ENCODE results near the gene LIX1L.

Gene LIX1L

GRCh38 chr1:145983960-145984830 lies 26.4 kb upstream of the LIX1L start:
- no peak for DNase-seq (ENCODE audit: low read depth)
- H3K4me1 ChIP-seq (ENCODE audit: control insufficient read depth, insufficient read depth, low read length), result peaks cover 59% of the 10 kb centered on the region
- no peaks in the 10 kb centered on the region for H3K36me3 ChIP-seq (ENCODE audit: control insufficient read depth, insufficient read depth, low read length, severe bottlenecking)
- peak overlapping the region; percentile 51 for H3K9ac ChIP-seq (ENCODE audit: low read length)
- no peaks in the 10 kb centered on the region for H3K9me3 ChIP-seq (ENCODE audit: control insufficient read depth, low read length)
- no peak overlapping the region for H3K4me3 ChIP-seq (ENCODE audit: low read length)
- no peaks in the 10 kb centered on the region for H3K27me3 ChIP-seq (replicated peaks; ENCODE audit: control insufficient read depth, insufficient read depth, low read length)

DNA sequence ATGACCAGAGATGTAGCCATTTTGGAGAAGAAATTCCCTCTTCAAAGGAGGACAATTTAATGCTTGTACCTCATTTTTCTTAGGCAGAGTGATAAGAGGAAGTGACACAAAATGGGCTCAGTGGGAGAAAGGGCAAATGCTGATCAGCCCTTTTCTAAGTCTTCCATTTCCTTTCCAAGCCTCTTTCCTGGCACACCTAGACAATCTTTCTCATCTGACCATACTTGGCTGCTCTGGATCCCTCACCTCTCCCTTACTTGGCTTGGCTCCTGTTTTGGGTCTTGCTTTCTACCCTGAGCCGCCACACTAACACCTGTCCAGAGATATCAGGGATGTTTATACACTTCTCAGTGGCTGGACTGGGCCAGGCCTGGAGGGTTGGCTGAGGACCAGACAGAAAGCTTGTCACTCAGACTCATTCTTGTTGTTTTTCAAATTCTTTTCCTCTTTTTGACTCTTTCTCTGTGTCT lies 25.4 kb upstream of the LIX1L start:
- H3K4me3 ChIP-seq (ENCODE audit: low read length), result no peak overlapping the region
- H3K27me3 ChIP-seq (replicated peaks; ENCODE audit: control insufficient read depth, insufficient read depth, low read length), result no peaks in the 10 kb centered on the region
- peaks cover 69% of the 10 kb centered on the region for H3K4me1 ChIP-seq (ENCODE audit: control insufficient read depth, insufficient read depth, low read length)
- peak overlapping the region; percentile 45 for H3K9ac ChIP-seq (ENCODE audit: low read length)
- DNase-seq (ENCODE audit: low read depth), result no peak
- no peaks in the 10 kb centered on the region for H3K9me3 ChIP-seq (ENCODE audit: control insufficient read depth, low read length)
- no peaks in the 10 kb centered on the region for H3K36me3 ChIP-seq (ENCODE audit: control insufficient read depth, insufficient read depth, low read length, severe bottlenecking)

DNA sequence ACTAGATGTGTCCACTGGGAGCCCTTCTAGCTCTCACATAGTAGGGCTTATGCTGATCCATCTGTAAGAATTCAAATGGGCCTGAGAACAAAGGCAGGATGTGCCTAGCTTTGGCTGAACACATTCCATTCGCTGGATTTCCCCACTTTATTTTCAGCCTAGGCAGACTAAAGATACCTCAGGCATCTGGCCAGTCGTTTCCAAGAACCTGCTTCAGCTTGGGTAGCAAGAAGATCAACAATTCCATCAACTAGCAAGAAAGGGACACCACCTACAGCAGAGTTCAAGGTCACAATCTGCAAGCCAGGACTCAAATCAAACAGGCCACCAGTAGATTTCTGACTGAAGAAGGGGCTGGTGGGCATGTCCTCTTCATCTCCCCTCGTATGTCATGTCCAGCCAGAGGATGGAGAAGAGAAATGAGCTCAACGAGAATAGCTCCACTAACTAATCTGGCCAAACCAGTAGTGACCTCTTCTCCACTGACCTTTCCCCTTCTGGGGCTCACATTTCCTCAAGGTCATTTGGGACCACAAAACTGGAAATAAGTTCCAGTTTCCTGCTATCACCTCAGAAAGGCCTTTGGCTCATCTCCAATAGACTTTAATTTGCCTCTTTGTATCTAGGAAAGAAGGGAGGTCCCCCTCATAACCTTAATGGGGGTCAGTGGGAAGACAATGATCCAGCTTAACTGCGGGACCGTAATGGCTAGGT lies 24.4 kb upstream of the LIX1L start:
- DNase-seq (ENCODE audit: low read depth), result no peak
- Histone ChIP-seq H3K36me3 (ENCODE audit: control insufficient read depth, insufficient read depth, low read length, severe bottlenecking) (no peaks in the 10 kb centered on the region), H3K4me1 (ENCODE audit: control insufficient read depth, insufficient read depth, low read length) (peaks cover 76% of the 10 kb centered on the region)

GRCh38 chr1:145980457-145980994 lies 22.7 kb upstream of the LIX1L start:
- Histone ChIP-seq H3K27me3 (replicated peaks; ENCODE audit: control insufficient read depth, insufficient read depth, low read length) (no peaks in the 10 kb centered on the region), H3K9ac (ENCODE audit: low read length) (peak overlapping the region; percentile 78), H3K36me3 (ENCODE audit: control insufficient read depth, insufficient read depth, low read length, severe bottlenecking) (no peaks in the 10 kb centered on the region), H3K9me3 (ENCODE audit: control insufficient read depth, low read length) (no peaks in the 10 kb centered on the region), H3K4me1 (ENCODE audit: control insufficient read depth, insufficient read depth, low read length) (peaks cover 68% of the 10 kb centered on the region), H3K4me3 (ENCODE audit: low read length) (no peak overlapping the region)
- DNase-seq (ENCODE audit: low read depth), result no peak

More for the DNA sequence above, 24.4 kb upstream of the LIX1L start:
- Histone ChIP-seq H3K27me3 (replicated peaks; ENCODE audit: control insufficient read depth, insufficient read depth, low read length) (no peaks in the 10 kb centered on the region), H3K9me3 (ENCODE audit: control insufficient read depth, low read length) (no peaks in the 10 kb centered on the region), H3K9ac (ENCODE audit: low read length) (no peak overlapping the region), H3K4me3 (ENCODE audit: low read length) (no peak overlapping the region)

DNA sequence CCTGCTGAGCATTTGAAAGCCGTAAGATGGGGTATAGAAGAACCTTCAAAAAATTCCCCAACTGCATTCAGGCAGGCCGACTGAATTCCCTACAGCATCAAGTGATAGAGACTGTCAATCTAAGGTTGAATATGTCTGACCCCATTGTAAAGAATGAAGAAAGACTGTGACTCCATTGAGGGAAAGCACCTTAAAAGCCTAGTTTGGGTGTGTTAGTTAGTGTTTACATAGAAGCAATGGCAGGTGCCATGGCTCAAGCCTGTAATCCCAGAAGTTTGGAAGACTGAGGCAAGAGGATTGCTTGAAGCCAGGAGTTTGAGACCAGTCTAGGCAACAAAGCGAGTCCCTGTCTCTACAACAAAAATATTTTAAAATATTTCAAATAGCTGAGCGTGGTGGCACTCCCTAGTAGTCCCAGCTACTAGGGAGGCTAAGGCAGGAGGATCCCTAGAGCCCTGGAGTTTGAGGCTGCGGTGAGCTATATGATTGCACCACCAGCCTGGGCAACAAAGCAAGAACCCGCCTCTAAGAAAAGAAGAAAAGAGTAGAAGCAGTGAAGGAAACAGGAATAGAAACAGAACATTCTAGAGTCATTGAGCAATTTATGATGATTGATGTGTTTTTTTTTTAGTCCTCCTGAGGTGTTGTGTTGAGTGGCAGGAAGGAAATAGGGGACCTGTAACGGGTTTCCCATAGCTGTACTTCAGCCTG lies 22.1 kb upstream of the LIX1L start:
- Histone ChIP-seq H3K4me3 (ENCODE audit: low read length) (peak overlapping the region; percentile 66), H3K36me3 (ENCODE audit: control insufficient read depth, insufficient read depth, low read length, severe bottlenecking) (no peaks in the 10 kb centered on the region), H3K9me3 (ENCODE audit: control insufficient read depth, low read length) (no peaks in the 10 kb centered on the region), H3K9ac (ENCODE audit: low read length) (peak overlapping the region; percentile 78), H3K4me1 (ENCODE audit: control insufficient read depth, insufficient read depth, low read length) (peaks cover 62% of the 10 kb centered on the region), H3K27me3 (replicated peaks; ENCODE audit: control insufficient read depth, insufficient read depth, low read length) (no peaks in the 10 kb centered on the region)
- no peak for DNase-seq (ENCODE audit: low read depth)

- H3K36me3 ChIP-seq (ENCODE audit: control insufficient read depth, insufficient read depth, low read length, severe bottlenecking), result no peaks in the 10 kb centered on the region
- no peaks in the 10 kb centered on the region for H3K9me3 ChIP-seq (ENCODE audit: control insufficient read depth, low read length)
- DNase-seq (ENCODE audit: low read depth), result peak; percentile 99
- H3K4me1 ChIP-seq (ENCODE audit: control insufficient read depth, insufficient read depth, low read length), result peaks cover 55% of the 10 kb centered on the region
- peak overlapping the region; percentile 94 for H3K9ac ChIP-seq (ENCODE audit: low read length)
- H3K4me3 ChIP-seq (ENCODE audit: low read length), result peak overlapping the region; percentile 73
- H3K27me3 ChIP-seq (replicated peaks; ENCODE audit: control insufficient read depth, insufficient read depth, low read length), result no peaks in the 10 kb centered on the region
Observed at GRCh38 chr1:145978854-145979745, 21.3 kb upstream of the LIX1L start.

DNA sequence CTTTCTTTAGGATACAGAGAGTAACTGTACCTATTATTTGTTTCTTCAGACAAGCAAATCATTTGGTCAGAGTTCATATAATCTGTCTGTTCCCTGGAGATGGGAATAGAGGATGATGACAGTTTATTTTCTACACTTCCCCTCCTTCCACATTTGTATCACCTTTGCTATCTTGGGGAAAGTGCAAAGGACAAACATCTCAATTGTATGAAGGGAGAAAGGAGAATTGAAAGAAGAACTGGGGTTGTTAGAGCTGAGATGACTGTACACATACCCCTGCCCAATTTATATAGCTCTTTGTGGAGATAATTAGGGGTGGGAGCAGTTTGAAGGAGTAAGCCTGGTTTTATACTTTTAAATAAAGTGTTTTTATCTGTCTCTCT lies 20.6 kb upstream of the LIX1L start:
- Histone ChIP-seq H3K4me3 (ENCODE audit: low read length) (peak overlapping the region; percentile 73), H3K4me1 (ENCODE audit: control insufficient read depth, insufficient read depth, low read length) (peaks cover 50% of the 10 kb centered on the region), H3K9ac (ENCODE audit: low read length) (peak overlapping the region; percentile 94), H3K27me3 (replicated peaks; ENCODE audit: control insufficient read depth, insufficient read depth, low read length) (no peaks in the 10 kb centered on the region), H3K9me3 (ENCODE audit: control insufficient read depth, low read length) (no peaks in the 10 kb centered on the region), H3K36me3 (ENCODE audit: control insufficient read depth, insufficient read depth, low read length, severe bottlenecking) (no peaks in the 10 kb centered on the region)
- DNase-seq (ENCODE audit: low read depth), result no peak

GRCh38 chr1:145977486-145978470 lies 20.0 kb upstream of the LIX1L start:
- H3K27me3 ChIP-seq (replicated peaks; ENCODE audit: control insufficient read depth, insufficient read depth, low read length), result no peaks in the 10 kb centered on the region
- H3K4me1 ChIP-seq (ENCODE audit: control insufficient read depth, insufficient read depth, low read length), result peaks cover 46% of the 10 kb centered on the region
- peak overlapping the region; percentile 94 for H3K9ac ChIP-seq (ENCODE audit: low read length)
- DNase-seq (ENCODE audit: low read depth), result peak; percentile 90
- no peaks in the 10 kb centered on the region for H3K36me3 ChIP-seq (ENCODE audit: control insufficient read depth, insufficient read depth, low read length, severe bottlenecking)
- no peaks in the 10 kb centered on the region for H3K9me3 ChIP-seq (ENCODE audit: control insufficient read depth, low read length)
- H3K4me3 ChIP-seq (ENCODE audit: low read length), result peak overlapping the region; percentile 73

DNA sequence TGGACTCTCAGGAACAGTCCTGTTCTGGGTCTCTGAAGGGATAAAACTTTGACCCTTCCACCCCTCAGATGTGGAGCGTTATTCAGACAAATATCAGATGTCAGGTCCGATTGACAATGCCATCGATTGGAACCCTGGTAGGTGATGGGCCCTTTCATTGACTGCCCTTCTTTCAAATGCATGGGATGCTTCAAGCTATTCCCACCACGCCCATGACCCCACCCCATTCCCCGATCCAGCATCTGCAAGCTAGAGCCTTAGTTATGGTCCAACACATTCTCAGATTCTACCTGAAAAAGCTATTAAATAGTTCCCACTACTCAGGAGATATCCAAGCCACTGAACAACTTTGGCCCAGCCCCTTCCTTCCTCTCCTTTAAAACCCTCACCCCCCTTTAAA lies 19.2 kb upstream of the LIX1L start:
- Histone ChIP-seq H3K9me3 (ENCODE audit: control insufficient read depth, low read length) (no peaks in the 10 kb centered on the region), H3K4me3 (ENCODE audit: low read length) (no peak overlapping the region), H3K9ac (ENCODE audit: low read length) (peak overlapping the region; percentile 94), H3K36me3 (ENCODE audit: control insufficient read depth, insufficient read depth, low read length, severe bottlenecking) (no peaks in the 10 kb centered on the region), H3K4me1 (ENCODE audit: control insufficient read depth, insufficient read depth, low read length) (peaks cover 42% of the 10 kb centered on the region), H3K27me3 (replicated peaks; ENCODE audit: control insufficient read depth, insufficient read depth, low read length) (no peaks in the 10 kb centered on the region)
- no peak for DNase-seq (ENCODE audit: low read depth)

Data from adipocyte (in vitro differentiated cells).